HEK293 (cell line): ENCODE measurements around the gene EPHA4.

Source experiments
- CTCF ChIA-PET: fragments of 350-600 bp; formaldehyde crosslinking; extraction: SDS; loops from one replicate; lab custom pipeline; 2021; ENCODE audit warnings: antibody characterized with exemption; lab: Yijun Ruan, JAX
- POLR2A ChIA-PET: fragments of 300-600 bp; formaldehyde crosslinking; extraction: SDS; loops from one replicate; lab custom pipeline; 2020; ENCODE audit warnings: antibody characterized with exemption, inconsistent platforms; lab: Yijun Ruan, JAX
- H3K27ac ChIP-seq: fragments of 200-500 bp; sonication (Bioruptor generic); 2 replicates; pipeline ENCODE4 v1.5.1; 2014; ENCODE audit warnings: low read depth, low read length, control low read depth, inconsistent platforms; ENCODE audit errors: extremely low read depth
- H3K36me3 ChIP-seq, 2 experiments: fragments of 200-500 bp in 1 of 2; sonication (Bioruptor generic) in 1 of 2; 1 replicate in 1 of 2; 2 replicates in 1 of 2; pipeline ENCODE4 v1.5.1; 2014 to 2017; ENCODE audit warnings: inconsistent platforms in 2 of 2, low read length in 2 of 2; ENCODE audit not compliant: control insufficient read depth in 2 of 2, insufficient read depth in 1 of 2
- H3K4me1 ChIP-seq: fragments of 200-500 bp; sonication (Bioruptor generic); 2 replicates; pipeline ENCODE4 v1.5.1; 2014; ENCODE audit warnings: mild to moderate bottlenecking, low read length, inconsistent platforms; ENCODE audit not compliant: control insufficient read depth, insufficient read depth
- H3K4me3 ChIP-seq: 2 replicates; pipeline ENCODE4 v1.5.1; 2011; ENCODE audit warnings: low read depth, mild to moderate bottlenecking, control low read depth, low read length, moderate library complexity
- H3K9me3 ChIP-seq: fragments of 200-500 bp; sonication (Bioruptor generic); 2 replicates; pipeline ENCODE4 v1.5.1; 2014; ENCODE audit warnings: low read depth, low read length, inconsistent platforms; ENCODE audit not compliant: control insufficient read depth, insufficient read depth
- GLI4 ChIP-seq: fragments of 450-650 bp; formaldehyde crosslinking; IDR thresholded peaks from 2 replicates; pipeline ENCODE4 v1.5.1; 2016; ENCODE audit warnings: missing biosample characterization, missing genetic modification characterization
- KLF17 ChIP-seq: fragments of 450-650 bp; formaldehyde crosslinking; IDR thresholded peaks from 2 replicates; pipeline ENCODE4 v1.5.1; 2016; ENCODE audit warnings: missing biosample characterization, missing genetic modification characterization
- TRIM28 ChIP-seq: IDR thresholded peaks from 2 replicates; pipeline ENCODE4 v1.6.1; 2011; ENCODE audit warnings: low read length, control low read depth, borderline replicate concordance
- ZBTB1 ChIP-seq: fragments of 450-650 bp; formaldehyde crosslinking; IDR thresholded peaks from 2 replicates; pipeline ENCODE4 v1.5.1; 2016; ENCODE audit warnings: missing biosample characterization, missing genetic modification characterization
- ZBTB44 ChIP-seq: fragments of 450-650 bp; IDR thresholded peaks from 2 replicates; pipeline ENCODE4 v1.5.1; 2018; ENCODE audit warnings: missing biosample characterization, mild to moderate bottlenecking, missing genetic modification characterization
- ZFP41 ChIP-seq: fragments of 450-650 bp; formaldehyde crosslinking; IDR thresholded peaks from 2 replicates; pipeline ENCODE4 v1.5.1; 2016; ENCODE audit warnings: missing biosample characterization, missing genetic modification characterization, borderline replicate concordance
- ZNF133 ChIP-seq: fragments of 450-650 bp; formaldehyde crosslinking; IDR thresholded peaks from 2 replicates; pipeline ENCODE4 v1.5.1; 2016; ENCODE audit warnings: missing biosample characterization, missing genetic modification characterization
- ZNF138 ChIP-seq: fragments of 450-650 bp; formaldehyde crosslinking; IDR thresholded peaks from 2 replicates; pipeline ENCODE4 v1.5.1; 2016; ENCODE audit warnings: missing biosample characterization, missing genetic modification characterization, borderline replicate concordance
- ZNF174 ChIP-seq: fragments of 450-650 bp; formaldehyde crosslinking; IDR thresholded peaks from 2 replicates; pipeline ENCODE4 v1.5.0; 2017; ENCODE audit warnings: missing biosample characterization, mild to moderate bottlenecking, missing genetic modification characterization
- ZNF2 ChIP-seq: fragments of 450-650 bp; formaldehyde crosslinking; IDR thresholded peaks from 2 replicates; pipeline ENCODE4 v1.5.1; 2016; ENCODE audit warnings: missing biosample characterization, missing genetic modification characterization
- ZNF24 ChIP-seq: fragments of 450-650 bp; formaldehyde crosslinking; IDR thresholded peaks from 2 replicates; pipeline ENCODE4 v1.5.1; 2016; ENCODE audit warnings: missing biosample characterization, missing genetic modification characterization
- ZNF274 ChIP-seq, 2 experiments: fragments of 200-500 bp in 1 of 2; fragments of 450-650 bp in 1 of 2; sonication (Bioruptor generic) in 1 of 2; formaldehyde crosslinking in 1 of 2; IDR thresholded peaks; 2 replicates each; pipeline versions ENCODE4 v1.5.1 to v1.6.1; 2014 to 2016; ENCODE audit warnings: borderline replicate concordance in 1 of 2, inconsistent platforms in 1 of 2, low read length in 1 of 2, missing biosample characterization in 1 of 2, missing genetic modification characterization in 1 of 2
- ZNF280C ChIP-seq: fragments of 450-650 bp; formaldehyde crosslinking; IDR thresholded peaks from 2 replicates; pipeline ENCODE4 v1.5.1; 2016; ENCODE audit warnings: missing biosample characterization, missing genetic modification characterization
- ZNF548 ChIP-seq: fragments of 450-650 bp; formaldehyde crosslinking; IDR thresholded peaks from 2 replicates; pipeline ENCODE4 v1.5.1; 2016; ENCODE audit warnings: missing biosample characterization, missing genetic modification characterization
- ZNF626 ChIP-seq: fragments of 450-650 bp; sonication (Bioruptor Pico); formaldehyde crosslinking; IDR thresholded peaks from 2 replicates; pipeline ENCODE4 v1.5.1; 2018; ENCODE audit warnings: missing biosample characterization, missing genetic modification characterization, inconsistent platforms
- ZNF677 ChIP-seq: fragments of 450-650 bp; IDR thresholded peaks from 2 replicates; pipeline ENCODE4 v1.5.0; 2018; ENCODE audit warnings: missing biosample characterization, mild to moderate bottlenecking, missing genetic modification characterization, moderate library complexity
- TF ChIP-seq, protein P1 (sequence below): fragments of 450-650 bp; formaldehyde crosslinking; IDR thresholded peaks from 2 replicates; pipeline ENCODE4 v1.5.1; 2016; ENCODE audit warnings: missing biosample characterization, missing genetic modification characterization
- TF ChIP-seq, protein P2 (sequence below): fragments of 450-650 bp; formaldehyde crosslinking; IDR thresholded peaks from 2 replicates; pipeline ENCODE4 v1.5.1; 2016; ENCODE audit warnings: missing biosample characterization, missing genetic modification characterization, borderline replicate concordance
- TF ChIP-seq, protein P3 (sequence below): fragments of 450-650 bp; formaldehyde crosslinking; IDR thresholded peaks from 2 replicates; pipeline ENCODE4 v1.5.1; 2016; ENCODE audit warnings: missing biosample characterization, missing genetic modification characterization

The EPHA4 gene

DNA sequence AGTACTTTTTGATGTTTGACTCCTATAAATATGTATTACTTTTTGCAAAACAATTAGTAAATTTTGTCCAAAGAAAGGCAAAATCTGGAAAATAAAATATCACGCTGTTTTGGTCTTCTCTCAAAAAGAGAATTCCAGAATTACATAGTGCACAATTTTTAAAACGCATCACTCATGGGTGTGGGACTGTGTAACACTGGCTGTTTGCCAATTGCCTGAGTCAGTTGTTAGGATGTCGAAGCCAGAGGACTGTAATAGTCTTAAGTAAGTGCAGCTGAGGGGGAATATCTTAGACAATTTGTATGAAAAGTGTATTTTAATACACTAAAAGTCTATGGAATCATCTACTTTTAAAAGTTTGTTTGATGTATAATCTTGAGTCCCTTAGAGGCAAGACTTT is 24.1 kb upstream of the EPHA4 start:
- no peak overlapping the region for H3K27ac ChIP-seq
- POLR2A ChIA-PET = no interaction called here
- no peak for TF ChIP-seq ZNF274 (IDR thresholded peaks at IDR 0.05; ENCODE audit: low read length)
- no peak for TF ChIP-seq ZNF274 (tag by site-specific recombination; IDR thresholded peaks at IDR 0.05; ENCODE audit: borderline replicate concordance)
- TF ChIP-seq ZNF677 (tag by site-specific recombination) = no peak
- TF ChIP-seq GLI4 (tag by site-specific recombination) = no peak
- no peak for TF ChIP-seq TRIM28
- no peak for TF ChIP-seq ZNF2 (tag by site-specific recombination)
- TF ChIP-seq ZBTB44 (tag by site-specific recombination) = no peak
- no peak for TF ChIP-seq ZNF24
- TF ChIP-seq, protein P1, sequence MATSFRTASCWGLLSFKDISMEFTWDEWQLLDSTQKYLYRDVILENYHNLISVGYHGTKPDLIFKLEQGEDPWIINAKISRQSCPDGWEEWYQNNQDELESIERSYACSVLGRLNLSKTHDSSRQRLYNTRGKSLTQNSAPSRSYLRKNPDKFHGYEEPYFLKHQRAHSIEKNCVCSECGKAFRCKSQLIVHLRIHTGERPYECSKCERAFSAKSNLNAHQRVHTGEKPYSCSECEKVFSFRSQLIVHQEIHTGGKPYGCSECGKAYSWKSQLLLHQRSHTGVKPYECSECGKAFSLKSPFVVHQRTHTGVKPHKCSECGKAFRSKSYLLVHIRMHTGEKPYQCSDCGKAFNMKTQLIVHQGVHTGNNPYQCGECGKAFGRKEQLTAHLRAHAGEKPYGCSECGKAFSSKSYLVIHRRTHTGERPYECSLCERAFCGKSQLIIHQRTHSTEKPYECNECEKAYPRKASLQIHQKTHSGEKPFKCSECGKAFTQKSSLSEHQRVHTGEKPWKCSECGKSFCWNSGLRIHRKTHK (tag by site-specific recombination) = no peak
- no peak for TF ChIP-seq ZNF174 (tag by site-specific recombination)
- TF ChIP-seq ZNF548 (tag by site-specific recombination) = no peak
- no peak for TF ChIP-seq ZNF626
- no peak for TF ChIP-seq KLF17
- TF ChIP-seq ZFP41 (tag by site-specific recombination) = no peak
- TF ChIP-seq ZBTB1 (tag by site-specific recombination) = no peak
- TF ChIP-seq, protein P2, sequence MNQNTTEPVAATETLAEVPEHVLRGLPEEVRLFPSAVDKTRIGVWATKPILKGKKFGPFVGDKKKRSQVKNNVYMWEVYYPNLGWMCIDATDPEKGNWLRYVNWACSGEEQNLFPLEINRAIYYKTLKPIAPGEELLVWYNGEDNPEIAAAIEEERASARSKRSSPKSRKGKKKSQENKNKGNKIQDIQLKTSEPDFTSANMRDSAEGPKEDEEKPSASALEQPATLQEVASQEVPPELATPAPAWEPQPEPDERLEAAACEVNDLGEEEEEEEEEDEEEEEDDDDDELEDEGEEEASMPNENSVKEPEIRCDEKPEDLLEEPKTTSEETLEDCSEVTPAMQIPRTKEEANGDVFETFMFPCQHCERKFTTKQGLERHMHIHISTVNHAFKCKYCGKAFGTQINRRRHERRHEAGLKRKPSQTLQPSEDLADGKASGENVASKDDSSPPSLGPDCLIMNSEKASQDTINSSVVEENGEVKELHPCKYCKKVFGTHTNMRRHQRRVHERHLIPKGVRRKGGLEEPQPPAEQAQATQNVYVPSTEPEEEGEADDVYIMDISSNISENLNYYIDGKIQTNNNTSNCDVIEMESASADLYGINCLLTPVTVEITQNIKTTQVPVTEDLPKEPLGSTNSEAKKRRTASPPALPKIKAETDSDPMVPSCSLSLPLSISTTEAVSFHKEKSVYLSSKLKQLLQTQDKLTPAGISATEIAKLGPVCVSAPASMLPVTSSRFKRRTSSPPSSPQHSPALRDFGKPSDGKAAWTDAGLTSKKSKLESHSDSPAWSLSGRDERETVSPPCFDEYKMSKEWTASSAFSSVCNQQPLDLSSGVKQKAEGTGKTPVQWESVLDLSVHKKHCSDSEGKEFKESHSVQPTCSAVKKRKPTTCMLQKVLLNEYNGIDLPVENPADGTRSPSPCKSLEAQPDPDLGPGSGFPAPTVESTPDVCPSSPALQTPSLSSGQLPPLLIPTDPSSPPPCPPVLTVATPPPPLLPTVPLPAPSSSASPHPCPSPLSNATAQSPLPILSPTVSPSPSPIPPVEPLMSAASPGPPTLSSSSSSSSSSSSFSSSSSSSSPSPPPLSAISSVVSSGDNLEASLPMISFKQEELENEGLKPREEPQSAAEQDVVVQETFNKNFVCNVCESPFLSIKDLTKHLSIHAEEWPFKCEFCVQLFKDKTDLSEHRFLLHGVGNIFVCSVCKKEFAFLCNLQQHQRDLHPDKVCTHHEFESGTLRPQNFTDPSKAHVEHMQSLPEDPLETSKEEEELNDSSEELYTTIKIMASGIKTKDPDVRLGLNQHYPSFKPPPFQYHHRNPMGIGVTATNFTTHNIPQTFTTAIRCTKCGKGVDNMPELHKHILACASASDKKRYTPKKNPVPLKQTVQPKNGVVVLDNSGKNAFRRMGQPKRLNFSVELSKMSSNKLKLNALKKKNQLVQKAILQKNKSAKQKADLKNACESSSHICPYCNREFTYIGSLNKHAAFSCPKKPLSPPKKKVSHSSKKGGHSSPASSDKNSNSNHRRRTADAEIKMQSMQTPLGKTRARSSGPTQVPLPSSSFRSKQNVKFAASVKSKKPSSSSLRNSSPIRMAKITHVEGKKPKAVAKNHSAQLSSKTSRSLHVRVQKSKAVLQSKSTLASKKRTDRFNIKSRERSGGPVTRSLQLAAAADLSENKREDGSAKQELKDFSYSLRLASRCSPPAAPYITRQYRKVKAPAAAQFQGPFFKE (tag by site-specific recombination) = no peak
- H3K36me3 ChIP-seq = no peaks in the 10 kb centered on the region
- no peaks in the 10 kb centered on the region for H3K4me1 ChIP-seq
- H3K9me3 ChIP-seq = no peaks in the 10 kb centered on the region
- H3K4me3 ChIP-seq = no peak overlapping the region
- CTCF ChIA-PET = no interaction called here

GRCh38 chr2:221590861-221591365 is 18.8 kb upstream of the EPHA4 start:
- H3K9me3 ChIP-seq = no peaks in the 10 kb centered on the region
- no peak overlapping the region for H3K27ac ChIP-seq
- no peaks in the 10 kb centered on the region for H3K36me3 ChIP-seq
- no peaks in the 10 kb centered on the region for H3K4me1 ChIP-seq
- ChIA-PET POLR2A (no interaction called here), CTCF (no interaction called here)
- H3K4me3 ChIP-seq = no peak overlapping the region
- TF ChIP-seq, protein P3, sequence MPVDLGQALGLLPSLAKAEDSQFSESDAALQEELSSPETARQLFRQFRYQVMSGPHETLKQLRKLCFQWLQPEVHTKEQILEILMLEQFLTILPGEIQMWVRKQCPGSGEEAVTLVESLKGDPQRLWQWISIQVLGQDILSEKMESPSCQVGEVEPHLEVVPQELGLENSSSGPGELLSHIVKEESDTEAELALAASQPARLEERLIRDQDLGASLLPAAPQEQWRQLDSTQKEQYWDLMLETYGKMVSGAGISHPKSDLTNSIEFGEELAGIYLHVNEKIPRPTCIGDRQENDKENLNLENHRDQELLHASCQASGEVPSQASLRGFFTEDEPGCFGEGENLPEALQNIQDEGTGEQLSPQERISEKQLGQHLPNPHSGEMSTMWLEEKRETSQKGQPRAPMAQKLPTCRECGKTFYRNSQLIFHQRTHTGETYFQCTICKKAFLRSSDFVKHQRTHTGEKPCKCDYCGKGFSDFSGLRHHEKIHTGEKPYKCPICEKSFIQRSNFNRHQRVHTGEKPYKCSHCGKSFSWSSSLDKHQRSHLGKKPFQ = no peak
- TF ChIP-seq ZNF133 (tag by site-specific recombination) (no peak), ZNF280C (tag by site-specific recombination) (no peak), ZNF138 (no peak)
